Measurements from ENCODE around the gene PMFBP1.

PMFBP1 gene, protein sequence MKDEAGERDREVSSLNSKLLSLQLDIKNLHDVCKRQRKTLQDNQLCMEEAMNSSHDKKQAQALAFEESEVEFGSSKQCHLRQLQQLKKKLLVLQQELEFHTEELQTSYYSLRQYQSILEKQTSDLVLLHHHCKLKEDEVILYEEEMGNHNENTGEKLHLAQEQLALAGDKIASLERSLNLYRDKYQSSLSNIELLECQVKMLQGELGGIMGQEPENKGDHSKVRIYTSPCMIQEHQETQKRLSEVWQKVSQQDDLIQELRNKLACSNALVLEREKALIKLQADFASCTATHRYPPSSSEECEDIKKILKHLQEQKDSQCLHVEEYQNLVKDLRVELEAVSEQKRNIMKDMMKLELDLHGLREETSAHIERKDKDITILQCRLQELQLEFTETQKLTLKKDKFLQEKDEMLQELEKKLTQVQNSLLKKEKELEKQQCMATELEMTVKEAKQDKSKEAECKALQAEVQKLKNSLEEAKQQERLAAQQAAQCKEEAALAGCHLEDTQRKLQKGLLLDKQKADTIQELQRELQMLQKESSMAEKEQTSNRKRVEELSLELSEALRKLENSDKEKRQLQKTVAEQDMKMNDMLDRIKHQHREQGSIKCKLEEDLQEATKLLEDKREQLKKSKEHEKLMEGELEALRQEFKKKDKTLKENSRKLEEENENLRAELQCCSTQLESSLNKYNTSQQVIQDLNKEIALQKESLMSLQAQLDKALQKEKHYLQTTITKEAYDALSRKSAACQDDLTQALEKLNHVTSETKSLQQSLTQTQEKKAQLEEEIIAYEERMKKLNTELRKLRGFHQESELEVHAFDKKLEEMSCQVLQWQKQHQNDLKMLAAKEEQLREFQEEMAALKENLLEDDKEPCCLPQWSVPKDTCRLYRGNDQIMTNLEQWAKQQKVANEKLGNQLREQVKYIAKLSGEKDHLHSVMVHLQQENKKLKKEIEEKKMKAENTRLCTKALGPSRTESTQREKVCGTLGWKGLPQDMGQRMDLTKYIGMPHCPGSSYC
- total RNA-seq, result 2.2 reads per million in 2 donors

DNA sequence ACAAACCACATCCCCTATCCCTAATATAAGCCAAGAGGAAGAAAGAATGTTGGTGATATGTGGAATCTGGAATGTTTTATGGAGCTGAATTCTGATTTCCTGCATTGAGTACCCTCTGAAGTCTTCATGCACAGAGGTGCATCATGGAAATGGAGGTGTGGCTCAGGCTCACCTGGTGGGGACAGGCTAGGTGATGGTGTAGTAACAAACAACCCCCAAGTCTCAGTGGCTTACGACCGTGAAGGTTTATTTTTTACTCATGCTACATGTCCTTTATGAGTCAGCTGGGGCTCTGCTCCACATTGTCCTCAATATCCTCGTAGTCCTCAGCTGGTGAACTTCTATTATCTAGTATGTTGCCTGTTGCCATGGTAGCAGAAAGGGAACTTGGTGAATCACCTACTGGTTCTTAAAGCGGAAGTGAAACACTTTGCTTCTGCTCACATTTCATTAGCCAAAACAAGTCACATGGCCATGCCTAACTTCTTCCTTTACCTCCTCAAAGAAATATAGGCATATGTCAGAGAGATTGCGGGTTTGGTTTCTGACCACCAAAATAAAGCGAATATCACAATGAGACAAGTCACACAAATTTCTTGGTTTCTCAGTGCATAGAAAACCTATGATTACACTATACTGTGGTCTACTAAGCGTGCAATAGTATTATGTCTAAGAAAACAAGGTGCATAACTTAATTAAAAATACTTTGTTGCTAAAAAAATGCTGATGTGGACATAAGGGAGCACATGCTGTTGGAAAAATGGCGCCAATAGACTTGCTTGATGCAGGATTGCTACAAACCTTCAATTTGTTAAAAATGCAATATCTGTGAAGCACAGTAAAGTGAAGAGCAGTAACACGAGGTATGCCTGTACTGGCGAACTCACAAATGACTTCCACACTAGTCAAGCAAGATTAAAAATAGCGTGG lies at the start of gene PMFBP1:
PMFBP1 (minus strand) TSS at position 51 of the 930 bp plus-strand sequence. CDS start 947 bp downstream, outside the sequence.
- no peak for DNase-seq

DNA sequence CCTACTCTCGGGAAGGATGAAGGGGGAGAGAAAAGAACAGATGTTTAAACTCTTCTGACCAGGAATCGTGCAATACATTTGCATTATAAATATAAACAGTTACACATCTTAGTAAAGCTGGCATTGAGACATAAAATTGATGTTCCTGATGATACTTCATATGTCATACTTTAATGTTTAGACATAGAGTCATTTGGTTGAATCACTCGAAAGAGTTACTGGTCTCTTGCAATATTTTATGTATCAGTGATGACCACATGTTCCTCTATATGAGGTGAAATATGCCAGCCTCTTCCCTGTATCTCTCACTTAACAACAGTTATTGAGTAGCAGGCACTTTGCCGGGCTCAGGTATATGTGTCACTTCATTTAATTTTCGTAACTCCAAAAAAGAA lies 49.7 kb upstream of the PMFBP1 start:
- DNase-seq, result no peak

DNA sequence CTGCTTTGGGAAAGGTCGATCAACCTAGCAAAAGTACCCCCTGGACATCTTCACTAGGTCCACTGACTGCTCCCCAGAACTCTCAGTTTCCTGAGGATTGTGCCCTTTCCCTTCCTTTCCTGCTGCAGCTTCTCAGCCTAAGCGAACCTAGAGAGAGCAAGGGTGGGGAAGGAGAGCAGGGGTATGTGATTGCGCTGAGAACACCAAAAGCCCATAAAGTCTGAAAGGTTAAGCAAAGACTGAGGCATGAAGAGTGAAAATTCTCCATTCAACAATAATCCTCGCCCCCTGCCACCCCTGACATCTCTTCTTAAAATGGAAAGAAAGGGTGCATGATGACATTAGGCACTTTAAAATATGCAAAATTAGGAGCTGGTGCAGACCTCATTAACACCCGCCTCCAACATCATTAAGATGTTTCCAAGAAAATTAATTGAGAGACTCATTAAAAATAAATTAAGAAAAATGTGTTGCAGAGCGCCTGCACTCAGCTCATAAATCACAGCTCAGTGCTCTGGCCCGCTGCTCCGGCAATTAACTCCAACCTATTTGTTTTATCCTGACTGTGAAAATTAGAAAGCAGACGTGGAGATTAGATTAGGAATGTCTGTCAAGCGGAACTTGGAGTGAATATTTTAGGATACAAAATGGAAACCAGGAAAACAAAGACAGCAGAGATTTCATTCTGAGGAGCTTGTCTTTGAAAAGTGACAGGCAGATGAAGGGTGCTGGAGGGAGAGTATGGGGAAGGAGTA lies 49.1 kb upstream of the PMFBP1 start:
- DNase-seq, result no peak

DNA sequence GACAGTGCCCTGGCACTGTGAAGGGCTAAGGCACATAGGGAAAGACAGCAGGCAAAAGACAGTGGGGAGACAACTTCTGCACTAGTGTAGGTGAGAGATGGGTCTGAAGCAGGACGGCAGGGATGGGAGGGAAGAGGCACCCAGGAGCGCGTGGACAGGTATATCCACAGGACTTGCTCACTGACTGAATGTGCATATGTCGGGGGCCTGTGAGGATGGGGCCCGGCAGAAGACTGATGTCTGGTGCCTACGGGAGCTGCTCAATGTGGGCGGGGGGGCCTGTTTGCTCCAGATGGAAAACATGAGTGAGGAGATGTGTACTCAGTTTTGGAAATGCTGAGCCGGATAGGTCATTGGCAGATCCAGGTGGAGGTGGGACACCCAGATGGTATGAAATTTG lies 47.3 kb upstream of the PMFBP1 start:
- no peak for DNase-seq

DNA sequence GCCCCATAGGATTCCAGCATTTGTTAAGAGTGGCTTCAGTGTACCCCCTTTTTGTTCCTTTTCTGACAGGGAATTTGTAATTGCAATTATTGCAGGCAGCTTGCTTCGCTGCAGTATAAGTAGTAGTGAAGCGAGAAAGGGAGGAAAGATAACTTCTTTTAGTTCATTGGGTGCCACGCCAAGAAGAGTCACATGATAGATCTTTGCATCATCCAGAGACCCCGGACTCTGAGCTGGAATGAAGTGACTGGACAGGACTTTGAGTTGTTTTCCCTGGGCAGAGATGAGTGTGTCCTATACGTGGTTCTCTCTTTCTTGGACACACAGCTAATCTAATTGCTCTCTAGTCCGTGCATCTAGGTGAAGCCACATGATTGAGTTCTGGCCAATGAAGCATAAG lies 44.8 kb upstream of the PMFBP1 start:
- no peak for DNase-seq

DNA sequence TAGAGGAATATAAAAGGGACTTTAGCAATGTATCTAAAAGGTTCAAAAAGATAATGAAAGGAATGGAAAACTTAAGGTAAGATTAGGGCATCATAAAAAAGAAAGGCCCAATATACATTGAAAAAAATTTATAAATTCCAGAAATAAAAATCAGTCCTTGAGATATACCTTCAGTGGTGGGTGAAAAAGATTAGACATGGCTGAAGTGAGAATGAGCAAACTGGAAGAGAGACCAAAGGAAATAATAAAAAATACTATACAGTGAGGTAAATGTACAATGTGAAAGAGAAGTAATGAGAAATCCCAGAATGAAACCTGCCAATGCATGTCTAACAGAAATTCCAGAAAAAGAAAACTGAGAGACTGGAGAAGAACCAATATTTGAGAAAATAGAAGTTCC lies 42.9 kb upstream of the PMFBP1 start:
- DNase-seq, result no peak

DNA sequence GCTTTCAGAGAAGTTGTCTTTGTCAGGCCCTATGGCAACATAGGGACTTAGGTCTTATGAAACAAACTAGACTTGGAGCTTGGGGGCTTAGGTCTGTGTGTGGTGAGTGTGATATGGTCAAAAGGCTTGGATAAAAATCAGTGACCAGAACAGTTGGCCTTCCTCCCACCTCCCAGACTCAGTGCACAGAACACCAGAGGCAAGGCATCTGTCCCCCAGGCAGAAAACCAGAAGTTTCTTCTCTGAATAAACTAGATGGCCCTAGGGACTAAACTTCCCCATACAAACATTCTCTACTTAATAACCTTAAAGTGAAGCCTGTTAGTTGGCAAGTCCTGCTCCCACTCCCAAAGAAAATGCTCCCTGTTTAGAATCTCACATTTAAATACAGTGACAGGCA lies 39.2 kb upstream of the PMFBP1 start:
- DNase-seq, result no peak

- no peak for DNase-seq
Observed at GRCh38 chr16:72210555-72210954, 38.6 kb upstream of the PMFBP1 start.

DNA sequence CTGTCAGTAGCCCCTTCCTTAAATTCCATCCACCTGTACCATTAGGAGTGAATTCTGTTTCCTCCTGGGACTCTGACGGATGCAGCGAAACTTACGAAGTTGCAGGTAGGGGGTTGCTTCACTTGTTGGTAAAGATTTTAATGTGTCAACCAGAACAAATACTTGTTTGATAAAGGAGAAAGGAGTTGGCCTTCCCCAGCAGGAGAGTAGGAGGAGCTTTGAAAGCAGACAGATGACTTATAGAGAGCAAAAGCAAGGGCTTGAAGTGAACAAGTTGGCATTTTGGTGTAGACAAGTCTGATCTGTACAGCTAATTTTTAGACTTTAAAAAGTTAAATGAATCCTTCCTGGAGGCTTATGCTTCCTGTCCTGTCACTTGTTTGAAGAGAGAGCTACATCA lies 38.1 kb upstream of the PMFBP1 start:
- no peak for DNase-seq

DNA sequence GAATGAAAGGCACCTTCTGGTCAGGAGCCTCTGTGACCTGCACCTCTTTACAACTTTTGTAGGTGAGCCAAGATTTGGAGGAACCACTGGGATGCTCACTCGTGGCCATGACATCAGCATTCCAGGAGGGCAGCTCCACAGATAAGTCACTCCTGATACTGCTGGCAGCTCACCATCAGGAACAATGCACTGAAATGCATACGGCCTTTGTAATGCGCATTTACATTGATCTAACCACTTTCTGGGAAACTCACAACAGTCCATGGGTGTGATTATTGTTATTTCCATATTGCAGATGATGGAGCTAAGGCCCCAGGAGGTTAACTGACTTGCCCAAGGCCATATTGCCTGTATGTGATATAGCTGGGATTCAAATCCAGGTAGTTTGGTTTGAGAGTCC lies 34.3 kb upstream of the PMFBP1 start:
- no peak for DNase-seq

- no peak for DNase-seq
Observed at GRCh38 chr16:72203401-72203800, 31.4 kb upstream of the PMFBP1 start.

- no peak for DNase-seq
Observed at GRCh38 chr16:72202014-72202413, 30.1 kb upstream of the PMFBP1 start.

DNA sequence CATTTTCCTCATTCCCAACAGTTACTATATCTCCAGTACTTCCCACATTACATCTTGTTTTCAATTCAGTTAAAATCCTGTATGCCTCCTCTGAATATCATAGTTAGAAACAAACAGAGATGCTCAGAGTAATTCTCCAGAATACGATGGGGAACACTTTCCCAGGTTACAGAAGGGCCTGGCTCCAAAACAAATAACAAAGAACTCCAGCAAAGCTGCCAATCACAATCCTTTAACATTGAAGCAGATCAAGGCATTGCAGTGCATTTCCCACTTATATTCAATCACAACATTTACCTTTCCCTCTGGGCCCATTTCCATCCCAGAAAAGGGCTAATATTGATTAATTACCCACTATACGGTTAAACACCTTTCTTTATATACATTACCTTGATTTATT lies 29.4 kb upstream of the PMFBP1 start:
- no peak for DNase-seq

DNA sequence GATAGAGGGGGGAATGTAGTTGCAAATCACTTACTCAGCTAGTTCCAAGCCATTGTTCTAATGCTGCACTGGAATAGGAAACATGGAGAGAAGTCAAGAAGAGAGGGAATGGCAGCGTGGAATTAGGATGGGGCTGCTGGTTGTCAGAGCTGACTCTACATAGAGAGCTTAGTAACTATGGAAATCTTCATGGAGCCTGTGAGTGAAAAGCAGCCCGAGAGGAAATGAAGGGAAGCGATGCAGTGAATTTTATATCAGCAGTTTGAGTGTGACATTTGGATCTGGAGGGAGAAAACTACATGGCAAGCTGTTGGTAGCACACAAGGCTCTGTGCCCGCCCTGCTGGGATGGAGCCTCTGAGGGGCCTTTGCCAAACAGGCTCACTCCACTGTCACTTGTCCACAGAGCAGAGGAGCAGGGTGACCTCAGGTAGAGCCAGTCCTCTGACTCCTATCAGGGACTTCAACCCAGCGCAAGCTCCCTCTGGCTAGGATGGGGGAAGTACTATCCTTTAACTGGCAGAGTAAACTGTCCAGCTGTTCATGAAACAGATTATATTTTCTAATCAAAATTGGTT lies 27.9 kb upstream of the PMFBP1 start:
- DNase-seq, result no peak

DNA sequence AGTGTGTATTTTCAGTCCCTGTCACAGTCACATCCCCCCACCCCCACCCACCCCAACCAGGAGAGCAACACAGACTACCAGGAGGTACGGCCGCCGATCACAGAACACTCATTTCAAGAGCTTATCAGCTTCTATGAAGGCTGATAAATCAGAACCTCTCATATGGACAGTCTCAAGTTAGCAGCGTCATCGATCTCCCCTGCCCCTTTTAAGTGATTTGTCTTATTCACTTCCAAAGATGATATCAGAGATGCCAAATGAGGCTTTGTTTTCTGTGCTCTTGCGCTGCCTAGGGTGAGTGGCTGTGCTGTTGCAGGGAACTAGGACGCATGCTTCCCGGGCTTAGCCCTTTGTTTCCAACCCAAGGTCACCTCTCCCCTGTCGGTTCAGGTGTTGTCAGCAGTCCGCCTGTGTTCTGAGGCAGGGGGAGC lies 26.8 kb upstream of the PMFBP1 start:
- DNase-seq, result no peak

DNA sequence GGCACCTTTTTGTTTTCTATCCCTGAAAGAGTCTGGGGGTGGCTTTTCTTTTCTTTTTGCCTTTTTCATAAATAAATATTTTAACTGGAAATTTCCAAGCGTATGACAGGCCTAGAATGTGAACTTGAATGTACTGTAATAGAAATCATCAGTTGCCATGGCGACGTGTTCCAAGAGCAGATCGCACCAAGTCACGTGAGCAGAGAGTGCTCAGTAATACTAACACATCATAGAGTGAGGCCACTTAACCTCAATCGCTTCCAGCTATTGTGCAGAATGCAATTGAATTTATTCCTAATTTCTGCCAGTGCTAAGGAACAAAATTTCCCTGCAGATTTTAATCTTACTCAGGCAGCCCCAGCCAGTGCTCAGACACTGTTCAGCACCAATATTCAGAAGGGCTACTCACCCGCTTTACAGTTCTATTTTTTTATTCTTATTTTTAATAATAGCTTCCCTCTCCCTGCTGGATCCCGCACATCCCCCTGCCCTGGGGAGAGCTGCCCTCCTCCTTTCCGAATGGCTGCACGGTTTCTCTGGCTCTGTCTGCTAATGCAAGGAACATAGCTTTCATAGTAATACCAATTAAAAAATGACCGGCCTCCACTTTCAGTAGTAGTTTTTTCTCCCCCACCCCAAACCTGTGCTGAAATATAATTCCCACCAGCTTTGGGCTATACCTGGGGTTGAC lies 26.2 kb upstream of the PMFBP1 start:
- no peak for DNase-seq

DNA sequence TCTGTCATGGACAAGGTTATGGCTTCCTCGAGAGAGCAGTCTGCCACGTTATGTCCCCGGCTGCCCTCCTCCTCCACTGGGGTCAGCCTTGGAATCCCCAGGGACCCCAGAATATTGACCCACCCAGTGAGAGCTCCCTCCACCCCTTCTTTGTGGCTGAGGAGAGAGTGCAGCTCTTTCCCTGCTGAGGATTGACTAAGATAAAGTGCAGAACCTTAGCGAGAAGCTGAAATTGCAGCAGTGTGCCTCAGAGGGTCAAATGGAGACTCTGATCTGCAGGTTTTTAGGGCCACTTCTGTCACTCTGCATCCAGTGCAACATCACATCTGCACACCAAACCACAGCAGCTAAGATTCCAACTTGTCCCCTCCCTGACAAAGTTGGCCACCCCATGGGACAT lies 25.6 kb upstream of the PMFBP1 start:
- no peak for DNase-seq

- no peak for DNase-seq
Observed at GRCh38 chr16:72195609-72196008, 23.7 kb upstream of the PMFBP1 start.

GRCh38 chr16:72191551-72191950 lies 19.6 kb upstream of the PMFBP1 start:
- no peak for DNase-seq

DNA sequence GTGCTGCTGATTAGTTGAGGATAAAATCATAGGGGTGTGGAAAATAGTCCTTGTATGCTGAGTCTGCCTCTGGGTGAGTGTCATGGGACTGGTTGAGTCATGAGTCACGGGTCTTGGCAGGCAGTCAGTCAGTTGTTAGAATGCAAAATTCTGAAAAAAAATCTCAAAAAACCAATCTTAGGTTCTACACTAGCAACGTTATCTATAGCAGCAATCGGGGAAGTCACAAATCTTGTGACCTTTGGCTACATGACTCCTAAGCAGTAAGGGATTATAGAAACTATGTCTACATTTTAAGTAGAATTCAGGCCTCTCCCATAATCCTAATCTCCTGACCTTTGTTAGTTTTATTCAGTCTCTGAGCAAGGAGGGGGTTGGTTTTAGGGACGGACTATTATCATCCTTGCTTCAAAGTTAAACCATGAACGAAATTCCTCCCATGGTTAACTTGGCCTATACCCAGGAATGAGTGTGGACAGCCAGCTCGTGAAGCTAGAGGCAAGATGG lies 18.0 kb upstream of the PMFBP1 start:
- DNase-seq, result no peak

- DNase-seq, result no peak
Observed at GRCh38 chr16:72188541-72188940, 16.6 kb upstream of the PMFBP1 start.

Measured in activated gamma-delta T cell (primary cell).